Mucosa of rectum (tissue), 2 donors: ENCODE results near the gene MTCL1.

ENCODE experiments used
- H3K27ac ChIP-seq, 2 donors: one replicate each; pipeline ENCODE4 v1.7.0; 2013; ENCODE audit warnings: inconsistent platforms in 2 of 2, low read depth in 2 of 2, low read length in 2 of 2
- H3K27me3 ChIP-seq, 2 donors: one replicate each; pipeline ENCODE4 v1.7.0; 2013; ENCODE audit warnings: low read length in 2 of 2; ENCODE audit not compliant: control insufficient read depth in 2 of 2, insufficient read depth in 2 of 2
- H3K36me3 ChIP-seq, 2 donors: one replicate each; pipeline ENCODE4 v1.7.0; 2013; ENCODE audit warnings: low read length in 2 of 2; ENCODE audit not compliant: control insufficient read depth in 2 of 2, insufficient read depth in 2 of 2
- H3K4me1 ChIP-seq, 2 donors: one replicate each; pipeline ENCODE4 v1.7.0; 2013; ENCODE audit warnings: low read length in 2 of 2, mild to moderate bottlenecking in 1 of 2; ENCODE audit not compliant: control insufficient read depth in 2 of 2, insufficient read depth in 2 of 2
- H3K4me3 ChIP-seq, 2 donors: one replicate each; pipeline ENCODE4 v1.7.0; 2013; ENCODE audit warnings: low read length in 2 of 2
- H3K9ac ChIP-seq, 2 donors: one replicate each; pipeline ENCODE4 v1.7.0; 2013; ENCODE audit warnings: low read length in 2 of 2, low read depth in 1 of 2, mild to moderate bottlenecking in 1 of 2
- H3K9me3 ChIP-seq, 2 donors: one replicate each; pipeline ENCODE4 v1.7.0; 2013; ENCODE audit warnings: low read length in 2 of 2; ENCODE audit not compliant: control insufficient read depth in 2 of 2
- donor health status: healthy.
- donor health status: Normal muscosa, but diverticular disease.

Gene MTCL1

GRCh38 chr18:8841781-8842485 is 136.6 kb downstream of the MTCL1 start:
- Histone ChIP-seq H3K9ac (no peak overlapping the region), H3K36me3 (no peaks in the 10 kb centered on the region), H3K4me1 (no peaks in the 10 kb centered on the region), H3K9me3 (no peaks in the 10 kb centered on the region), H3K27me3 (no peaks in the 10 kb centered on the region), H3K4me3 (no peak overlapping the region), H3K27ac (no peak overlapping the region)

- no peak overlapping the region for H3K4me3 ChIP-seq
- no peak overlapping the region for H3K9ac ChIP-seq
- H3K27me3 ChIP-seq = no peaks in the 10 kb centered on the region
- H3K4me1 ChIP-seq = no peaks in the 10 kb centered on the region
- H3K9me3 ChIP-seq = no peaks in the 10 kb centered on the region
- no peak overlapping the region for H3K27ac ChIP-seq
- no peaks in the 10 kb centered on the region for H3K36me3 ChIP-seq
Observed at GRCh38 chr18:8842506-8842905, 137.2 kb downstream of the MTCL1 start.

- H3K36me3 ChIP-seq = no peaks in the 10 kb centered on the region
- H3K4me3 ChIP-seq = no peak overlapping the region
- H3K9me3 ChIP-seq = no peaks in the 10 kb centered on the region
- H3K27me3 ChIP-seq = no peaks in the 10 kb centered on the region
- no peak overlapping the region for H3K9ac ChIP-seq
- no peak overlapping the region for H3K27ac ChIP-seq
- H3K4me1 ChIP-seq = no peaks in the 10 kb centered on the region
Observed at GRCh38 chr18:8843005-8843404, 137.6 kb downstream of the MTCL1 start.

- no peaks in the 10 kb centered on the region for H3K27me3 ChIP-seq
- H3K36me3 ChIP-seq = no peaks in the 10 kb centered on the region
- H3K4me1 ChIP-seq = no peaks in the 10 kb centered on the region
- no peaks in the 10 kb centered on the region for H3K9me3 ChIP-seq
- H3K4me3 ChIP-seq = no peak overlapping the region
- no peak overlapping the region for H3K9ac ChIP-seq
- H3K27ac ChIP-seq = no peak overlapping the region
Observed at GRCh38 chr18:8844721-8845148, 139.4 kb downstream of the MTCL1 start.

- H3K4me3 ChIP-seq = no peak overlapping the region
- H3K9ac ChIP-seq = no peak overlapping the region
- H3K4me1 ChIP-seq = no peaks in the 10 kb centered on the region
- no peaks in the 10 kb centered on the region for H3K36me3 ChIP-seq
- H3K27me3 ChIP-seq = no peaks in the 10 kb centered on the region
- H3K9me3 ChIP-seq = no peaks in the 10 kb centered on the region
- H3K27ac ChIP-seq = no peak overlapping the region
Observed at GRCh38 chr18:8845506-8845905, 140.2 kb downstream of the MTCL1 start.

- Histone ChIP-seq H3K4me1 (no peaks in the 10 kb centered on the region), H3K4me3 (no peak overlapping the region), H3K27ac (no peak overlapping the region), H3K36me3 (no peaks in the 10 kb centered on the region), H3K9me3 (no peaks in the 10 kb centered on the region), H3K27me3 (no peaks in the 10 kb centered on the region), H3K9ac (no peak overlapping the region)
Observed at GRCh38 chr18:8847066-8847755, 141.9 kb downstream of the MTCL1 start.

GRCh38 chr18:8847900-8848299 is 142.5 kb downstream of the MTCL1 start:
- Histone ChIP-seq H3K9me3 (no peaks in the 10 kb centered on the region), H3K27me3 (no peaks in the 10 kb centered on the region), H3K27ac (no peak overlapping the region), H3K36me3 (no peaks in the 10 kb centered on the region), H3K4me3 (no peak overlapping the region), H3K9ac (no peak overlapping the region), H3K4me1 (no peaks in the 10 kb centered on the region)

GRCh38 chr18:8848541-8848940 is 143.2 kb downstream of the MTCL1 start:
- H3K9ac ChIP-seq = no peak overlapping the region
- H3K36me3 ChIP-seq = no peaks in the 10 kb centered on the region
- no peaks in the 10 kb centered on the region for H3K9me3 ChIP-seq
- no peaks in the 10 kb centered on the region for H3K4me1 ChIP-seq
- H3K27ac ChIP-seq = no peak overlapping the region
- no peak overlapping the region for H3K4me3 ChIP-seq
- H3K27me3 ChIP-seq = no peaks in the 10 kb centered on the region

- H3K4me3 ChIP-seq = no peak overlapping the region
- no peak overlapping the region for H3K9ac ChIP-seq
- no peaks in the 10 kb centered on the region for H3K4me1 ChIP-seq
- no peak overlapping the region for H3K27ac ChIP-seq
- no peaks in the 10 kb centered on the region for H3K9me3 ChIP-seq
- H3K36me3 ChIP-seq = no peaks in the 10 kb centered on the region
- H3K27me3 ChIP-seq = no peaks in the 10 kb centered on the region
Observed at GRCh38 chr18:8849696-8850095, 144.3 kb downstream of the MTCL1 start.

- Histone ChIP-seq H3K9ac (no peak overlapping the region), H3K27ac (no peak overlapping the region), H3K4me1 (no peaks in the 10 kb centered on the region), H3K36me3 (no peaks in the 10 kb centered on the region), H3K9me3 (no peaks in the 10 kb centered on the region), H3K4me3 (no peak overlapping the region), H3K27me3 (no peaks in the 10 kb centered on the region)
Observed at GRCh38 chr18:8851659-8852058, 146.3 kb downstream of the MTCL1 start.
